Measurements from ENCODE around the gene SOX5.
"Not testable (repeated sequence)": the region's sequence is repeated elsewhere in the genome, so short reads cannot be mapped to it uniquely, and the experiment has no call there.

The SOX5 gene

DNA sequence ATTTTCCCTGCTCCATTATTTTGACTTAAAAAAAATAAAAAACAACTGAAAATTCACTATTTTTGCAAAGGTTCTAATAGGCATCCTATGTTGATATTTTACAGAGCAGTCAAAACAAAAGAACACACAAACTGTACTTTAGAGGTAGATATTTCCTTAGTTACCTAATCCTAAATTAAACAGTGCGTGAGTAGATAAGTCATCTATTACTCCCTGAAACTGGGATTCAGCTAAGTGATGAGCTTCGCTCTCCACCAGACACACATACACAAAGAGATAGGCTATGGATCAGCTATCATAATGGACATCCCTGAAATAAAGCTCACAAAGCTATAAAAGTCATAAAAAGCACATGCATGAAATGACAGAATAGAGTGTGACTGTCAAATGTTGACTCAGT is 398.7 kb downstream of the SOX5 start:
- no peak for DNase-seq (ENCODE audit: low read depth in 2 of 2, low spot score in 1 of 2)

DNA sequence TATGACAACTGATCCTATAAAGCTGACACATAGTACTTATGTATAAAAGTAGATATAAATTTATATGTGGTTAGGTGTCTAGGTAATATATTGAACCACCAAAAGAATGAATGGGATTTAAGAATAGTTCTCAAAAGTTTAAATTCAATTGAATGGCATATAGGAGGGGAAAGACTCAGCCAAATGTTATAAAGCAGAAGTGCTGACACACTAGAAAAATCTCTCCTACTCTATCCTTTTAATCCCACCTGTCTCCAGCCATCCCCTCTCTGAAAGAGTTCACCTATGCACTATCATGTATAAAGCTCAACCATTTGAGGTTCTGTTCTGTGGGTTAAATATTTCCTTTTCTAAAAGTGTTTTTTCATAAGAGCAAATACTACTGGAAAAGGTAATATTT is 400.7 kb downstream of the SOX5 start:
- no peak for DNase-seq (ENCODE audit: low read depth in 2 of 2, low spot score in 1 of 2)

GRCh38 chr12:23546756-23547155 is 402.7 kb downstream of the SOX5 start:
- no peak for DNase-seq (ENCODE audit: low read depth in 2 of 2, low spot score in 1 of 2)

- DNase-seq (ENCODE audit: low read depth in 2 of 2, low spot score in 1 of 2): no peak
Measured at GRCh38 chr12:23543767-23544166, 405.7 kb downstream of the SOX5 start.

DNA sequence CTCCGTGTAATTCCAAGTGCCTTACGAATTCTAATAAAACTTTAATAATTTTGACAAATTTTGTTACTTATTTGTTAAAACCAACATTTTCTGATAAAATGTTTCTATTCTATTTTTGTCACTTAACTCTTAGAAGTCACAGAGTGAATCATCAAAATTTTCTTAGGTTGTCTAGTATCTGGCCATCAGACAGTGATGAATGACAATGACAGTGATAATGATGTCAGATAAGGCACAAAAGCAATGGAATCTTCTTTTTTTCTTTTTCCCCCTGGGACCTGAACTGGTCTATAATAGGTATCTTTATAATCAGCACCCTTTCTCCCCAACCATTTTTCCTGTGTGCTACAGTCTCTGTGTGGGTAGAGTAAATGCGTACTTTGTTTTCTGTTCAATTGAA is 407.3 kb downstream of the SOX5 start:
- DNase-seq (ENCODE audit: low read depth in 2 of 2, low spot score in 1 of 2): no peak

- DNase-seq (ENCODE audit: low read depth in 2 of 2, low spot score in 1 of 2): no peak
Measured at GRCh38 chr12:23540572-23540971, 408.9 kb downstream of the SOX5 start.

DNA sequence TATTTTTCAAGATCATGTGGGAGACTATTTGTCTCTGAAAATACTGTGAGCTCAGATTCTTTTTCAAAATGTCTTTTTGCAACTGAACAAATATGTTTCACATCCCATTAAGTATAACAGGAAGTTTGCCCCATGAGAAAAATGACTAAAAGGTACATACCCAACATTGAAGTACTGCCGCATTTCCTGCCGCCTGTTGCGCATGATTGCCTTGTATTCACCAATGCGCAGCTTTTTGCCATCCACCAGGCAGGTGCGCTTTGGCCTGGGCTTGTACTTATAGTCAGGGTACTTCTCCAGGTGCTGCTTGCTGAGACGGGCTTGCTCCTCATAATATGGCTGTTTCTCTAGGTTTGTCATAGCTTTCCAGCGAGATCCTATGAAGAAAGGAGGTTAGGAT is 413.2 kb downstream of the SOX5 start:
- no peak for DNase-seq (ENCODE audit: low read depth in 2 of 2, low spot score in 1 of 2)

GRCh38 chr12:23535441-23535840 is 414.0 kb downstream of the SOX5 start:
- DNase-seq (ENCODE audit: low read depth in 2 of 2, low spot score in 1 of 2): no peak

DNA sequence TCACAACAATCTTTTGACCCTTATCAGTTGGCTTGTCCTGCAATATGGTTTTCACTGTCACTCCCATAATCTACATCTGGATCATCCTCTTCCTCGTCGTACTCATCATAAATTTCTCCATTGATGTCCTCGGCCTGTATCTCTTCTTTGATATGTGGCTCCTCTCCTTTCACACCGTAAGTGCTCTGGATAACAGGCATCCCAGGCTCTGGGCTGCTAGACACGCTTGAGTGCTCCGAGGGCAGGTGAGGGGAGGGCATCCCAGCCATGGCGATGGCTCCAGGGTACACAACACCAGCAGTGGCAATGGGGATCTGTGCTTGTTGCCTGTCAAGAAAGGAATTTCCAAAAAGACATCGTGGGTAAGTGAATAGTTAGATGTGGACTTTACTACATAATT is 415.3 kb downstream of the SOX5 start:
- DNase-seq (ENCODE audit: low read depth in 2 of 2, low spot score in 1 of 2): no peak

GRCh38 chr12:23533699-23534098 is 415.8 kb downstream of the SOX5 start:
- DNase-seq (ENCODE audit: low read depth in 2 of 2, low spot score in 1 of 2): no peak

- DNase-seq (ENCODE audit: low read depth in 2 of 2, low spot score in 1 of 2): no peak
Measured at GRCh38 chr12:23533265-23533664, 416.2 kb downstream of the SOX5 start.

DNA sequence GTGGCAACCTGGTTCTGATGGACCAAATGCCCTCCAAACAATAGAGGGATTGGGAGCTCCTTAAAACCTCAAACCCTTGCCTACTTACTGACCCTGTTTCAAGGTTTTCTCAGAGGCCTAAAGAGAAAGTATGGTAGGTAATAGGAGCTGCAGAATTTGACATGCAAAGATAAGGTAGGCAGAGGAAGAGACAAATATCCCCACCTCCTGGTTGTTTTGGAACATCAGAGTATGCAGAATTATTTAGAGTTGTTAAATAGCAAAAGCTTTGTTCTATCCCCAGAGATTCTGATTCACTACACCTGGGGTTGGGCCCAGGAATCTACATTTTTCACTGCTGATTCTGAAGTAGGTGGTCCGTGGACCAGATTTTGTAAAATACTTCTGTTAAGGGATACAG is 421.2 kb downstream of the SOX5 start:
- DNase-seq (ENCODE audit: low read depth in 2 of 2, low spot score in 1 of 2): no peak

GRCh38 chr12:23525450-23526072 is 423.9 kb downstream of the SOX5 start:
- no peak for DNase-seq (ENCODE audit: low read depth in 2 of 2, low spot score in 1 of 2)

DNA sequence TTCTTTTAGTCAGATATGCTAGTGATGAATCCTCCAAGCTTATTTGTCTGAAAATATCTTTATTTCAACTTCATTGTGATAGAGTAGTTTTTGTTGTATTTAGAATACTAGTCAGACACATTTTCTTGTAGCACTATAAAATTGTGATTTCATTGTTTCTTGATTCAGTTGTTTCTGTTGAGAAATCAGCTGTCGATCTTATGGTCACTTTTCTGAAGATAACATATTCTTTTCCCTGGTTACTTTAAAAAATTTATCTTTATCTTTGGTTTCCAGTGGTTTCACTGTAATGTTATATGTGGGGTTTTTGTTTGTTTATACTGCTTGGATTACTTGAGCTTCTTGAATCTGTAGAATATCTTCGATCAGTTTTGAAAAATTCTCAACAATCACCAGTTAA is 426.1 kb downstream of the SOX5 start:
- DNase-seq (ENCODE audit: low read depth in 2 of 2, low spot score in 1 of 2): no peak

DNA sequence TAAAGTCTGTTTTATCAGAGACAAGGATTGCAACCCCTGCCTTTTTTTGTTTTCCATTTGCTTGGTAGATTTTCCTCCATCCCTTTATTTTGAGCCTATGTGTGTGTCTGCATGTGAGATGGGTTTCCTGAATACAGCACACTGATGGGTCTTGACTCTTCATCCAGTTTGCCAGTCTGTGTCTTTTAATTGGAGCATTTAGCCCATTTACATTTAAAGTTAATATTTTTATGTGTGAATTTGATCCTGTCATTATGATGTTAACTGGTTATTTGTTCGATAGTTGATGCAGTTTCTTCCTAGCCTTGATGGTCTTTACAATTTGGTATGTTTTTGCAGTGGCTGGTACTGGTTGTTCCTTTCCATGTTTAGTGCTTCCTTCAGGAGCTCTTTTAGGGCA is 430.0 kb downstream of the SOX5 start:
- DNase-seq (ENCODE audit: low read depth in 2 of 2, low spot score in 1 of 2): not testable (repeated sequence)

DNA sequence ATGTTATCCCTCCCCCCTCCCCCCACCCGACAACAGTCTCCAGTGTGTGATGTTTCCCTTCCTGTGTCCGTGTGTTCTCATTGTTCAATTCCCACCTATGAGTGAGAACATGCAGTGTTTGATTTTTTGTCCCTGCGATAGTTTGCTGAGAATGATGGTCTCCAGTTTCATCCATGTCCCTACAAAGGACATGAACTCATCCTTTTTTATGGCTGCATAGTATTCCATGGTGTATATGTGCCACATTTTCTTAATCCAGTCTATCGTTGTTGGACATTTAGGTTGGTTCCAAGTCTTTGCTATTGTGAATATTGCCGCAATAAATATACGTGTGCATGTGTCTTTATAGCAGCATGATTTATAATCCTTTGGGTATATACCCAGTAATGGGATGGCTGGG is 433.7 kb downstream of the SOX5 start:
- not testable (repeated sequence) for DNase-seq (ENCODE audit: low read depth in 2 of 2, low spot score in 1 of 2)

DNA sequence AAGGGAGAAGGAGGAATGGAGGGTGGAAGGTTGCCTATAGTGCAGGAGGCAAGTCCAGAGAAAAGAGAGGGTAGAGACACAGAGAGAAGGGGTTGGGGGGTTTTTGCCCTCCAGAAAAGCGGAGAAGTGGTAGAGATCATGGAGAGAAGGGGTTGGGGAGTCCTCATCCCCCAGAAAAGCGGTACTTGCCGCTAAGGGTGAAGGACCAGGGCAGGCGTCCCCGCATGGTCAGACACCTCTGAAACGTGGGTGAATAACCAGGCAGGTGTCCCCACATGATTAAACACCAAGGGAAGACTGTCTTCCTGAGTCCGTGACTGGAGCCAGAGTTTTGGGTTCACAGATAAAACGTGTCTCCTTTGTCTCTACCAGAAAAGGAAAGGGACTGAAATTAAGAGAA is 439.0 kb downstream of the SOX5 start:
- DNase-seq (ENCODE audit: low read depth in 2 of 2, low spot score in 1 of 2): no peak

- DNase-seq (ENCODE audit: low read depth in 2 of 2, low spot score in 1 of 2): not testable (repeated sequence)
Measured at GRCh38 chr12:23509832-23510231, 439.6 kb downstream of the SOX5 start.

- not testable (repeated sequence) for DNase-seq (ENCODE audit: low read depth in 2 of 2, low spot score in 1 of 2)
Measured at GRCh38 chr12:23507785-23508184, 441.7 kb downstream of the SOX5 start.

GRCh38 chr12:23505736-23506135 is 443.7 kb downstream of the SOX5 start:
- not testable (repeated sequence) for DNase-seq (ENCODE audit: low read depth in 2 of 2, low spot score in 1 of 2)

DNA sequence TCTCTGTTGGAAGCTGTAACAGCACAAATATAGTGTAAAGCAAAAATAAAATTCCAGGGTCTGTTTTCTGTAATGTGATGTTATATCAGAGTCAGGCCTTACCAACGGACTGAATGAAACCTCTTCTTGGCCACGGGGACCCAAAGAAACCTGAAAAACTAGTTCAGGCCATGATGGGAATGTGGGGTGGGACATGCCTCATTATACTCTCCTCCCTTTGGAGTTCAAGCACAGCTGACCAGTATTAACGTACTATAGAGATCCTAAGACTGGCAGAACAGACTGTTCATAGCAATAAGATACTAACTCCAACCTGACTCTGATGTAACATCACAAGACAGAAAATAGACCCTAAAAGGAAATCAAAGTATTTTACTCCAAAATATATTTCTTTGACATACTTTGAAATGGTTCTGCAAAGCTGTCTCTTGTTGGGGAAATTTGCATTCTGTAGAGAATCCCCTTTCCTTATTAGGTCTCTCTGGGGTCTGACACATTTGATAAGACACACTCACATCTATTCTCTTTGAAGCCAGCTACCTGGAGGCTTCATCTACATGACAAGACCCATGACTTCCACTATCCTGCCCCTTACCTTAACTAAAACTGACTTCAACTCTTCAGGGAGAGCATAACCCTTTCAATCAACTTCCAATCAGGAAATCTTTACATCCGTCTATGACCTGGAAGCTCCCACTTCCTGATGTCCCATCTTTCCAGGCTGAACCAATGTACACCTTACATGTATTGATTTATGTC is 444.6 kb downstream of the SOX5 start:
- DNase-seq (ENCODE audit: low read depth in 2 of 2, low spot score in 1 of 2): no peak

DNA sequence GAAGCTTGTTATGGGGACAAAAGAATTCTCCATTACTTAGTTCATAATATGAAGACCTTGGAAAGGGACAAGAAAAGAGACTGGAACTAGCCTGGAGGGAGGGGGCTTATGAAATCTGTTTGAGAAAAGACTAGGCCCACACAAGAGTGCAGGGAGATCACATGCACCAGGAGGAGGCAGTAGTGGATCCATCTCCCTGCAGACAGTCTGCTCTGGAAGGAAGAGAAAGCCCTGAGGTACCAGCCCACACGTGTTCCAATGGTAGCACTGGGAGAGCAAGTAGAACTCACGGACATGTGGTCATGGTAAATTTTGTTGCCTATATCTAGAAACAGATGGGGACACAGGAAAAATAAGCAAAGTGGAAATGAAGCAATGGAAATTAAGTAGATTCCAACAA is 445.4 kb downstream of the SOX5 start:
- no peak for DNase-seq (ENCODE audit: low read depth in 2 of 2, low spot score in 1 of 2)

DNA sequence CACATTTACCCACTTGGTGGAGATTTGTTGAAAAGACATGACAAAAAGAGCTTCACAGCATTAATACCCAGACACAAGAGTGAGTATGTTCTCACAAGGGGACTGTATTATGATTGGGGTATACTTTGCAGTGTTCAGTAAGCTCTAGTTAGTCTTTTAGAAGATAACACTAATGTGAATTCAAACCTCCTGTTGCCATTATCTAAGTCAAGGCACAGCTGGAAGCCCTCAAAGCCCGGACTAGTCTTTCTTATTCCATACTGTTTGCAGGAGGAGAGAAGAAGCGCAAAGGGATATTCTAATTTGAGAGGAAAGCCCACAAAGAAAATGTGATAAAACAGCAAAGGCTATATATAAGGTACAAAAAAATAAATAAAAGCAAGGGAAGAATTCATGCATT is 445.9 kb downstream of the SOX5 start:
- no peak for DNase-seq (ENCODE audit: low read depth in 2 of 2, low spot score in 1 of 2)

Data from stimulated activated CD8-positive, alpha-beta memory T cell treated with anti-CD3 and anti-CD28 coated beads, Interleukin-4, amount 100 ng/mL, for 4 hours (primary cell).